KMS-11 (cell line): ENCODE results near the gene GPR146.
"Not testable (repeated sequence)": the region's sequence is repeated elsewhere in the genome, so short reads cannot be mapped to it uniquely, and the experiment has no call there.

Experiments used
- H2AFZ ChIP-seq: fragments of 200-600 bp; sonication (generic); 2 replicates; pipeline ENCODE4 v1.6.1; 2016; ENCODE audit warnings: antibody characterized with exemption, mixed run types, low read depth
- H3K27ac ChIP-seq: fragments of 200-600 bp; sonication (generic); 2 replicates; pipeline ENCODE4 v1.6.1; 2016; ENCODE audit warnings: mild to moderate bottlenecking, mixed run types
- H3K27me3 ChIP-seq: fragments of 200-600 bp; sonication (generic); 2 replicates; pipeline ENCODE4 v1.6.1; 2017; ENCODE audit warnings: mild to moderate bottlenecking, low read depth, mixed run types, moderate library complexity; ENCODE audit not compliant: insufficient read depth
- H3K36me3 ChIP-seq: fragments of 200-600 bp; sonication (generic); 2 replicates; pipeline ENCODE4 v1.6.1; 2017; ENCODE audit warnings: mild to moderate bottlenecking, mixed run types; ENCODE audit not compliant: insufficient read depth
- H3K4me1 ChIP-seq: fragments of 200-600 bp; sonication (generic); 2 replicates; pipeline ENCODE4 v1.6.1; 2016; ENCODE audit warnings: mild to moderate bottlenecking, low read depth, mixed run types; ENCODE audit not compliant: poor library complexity, severe bottlenecking
- H3K4me2 ChIP-seq: fragments of 200-600 bp; sonication (generic); 2 replicates; pipeline ENCODE4 v1.7.0; 2016; ENCODE audit warnings: mild to moderate bottlenecking, mixed run types
- H3K4me3 ChIP-seq: fragments of 200-600 bp; sonication (generic); IDR thresholded peaks from 2 replicates; pipeline ENCODE4 v1.6.1; 2017; ENCODE audit warnings: low read depth, low read length, mixed read lengths; ENCODE audit not compliant: insufficient read depth
- H3K79me2 ChIP-seq: fragments of 200-600 bp; sonication (generic); 2 replicates; pipeline ENCODE4 v1.6.1; 2016; ENCODE audit warnings: low read depth, mixed run types; ENCODE audit not compliant: insufficient read depth
- H3K9ac ChIP-seq: fragments of 200-600 bp; sonication (generic); 2 replicates; pipeline ENCODE4 v1.6.1; 2016; ENCODE audit warnings: mild to moderate bottlenecking, mixed run types
- H4K20me1 ChIP-seq: fragments of 200-600 bp; sonication (generic); 2 replicates; pipeline ENCODE4 v1.6.1; 2016; ENCODE audit warnings: mild to moderate bottlenecking, mixed run types; ENCODE audit not compliant: insufficient read depth
- TF ChIP-seq, protein P1 (sequence below): fragments of 200-600 bp; sonication (generic); conservative IDR thresholded peaks from 2 replicates; pipeline ENCODE4 v1.6.1; 2017; ENCODE audit warnings: low read depth, mild to moderate bottlenecking, antibody characterized with exemption, low read length, moderate library complexity, mixed read lengths

The GPR146 gene

DNA sequence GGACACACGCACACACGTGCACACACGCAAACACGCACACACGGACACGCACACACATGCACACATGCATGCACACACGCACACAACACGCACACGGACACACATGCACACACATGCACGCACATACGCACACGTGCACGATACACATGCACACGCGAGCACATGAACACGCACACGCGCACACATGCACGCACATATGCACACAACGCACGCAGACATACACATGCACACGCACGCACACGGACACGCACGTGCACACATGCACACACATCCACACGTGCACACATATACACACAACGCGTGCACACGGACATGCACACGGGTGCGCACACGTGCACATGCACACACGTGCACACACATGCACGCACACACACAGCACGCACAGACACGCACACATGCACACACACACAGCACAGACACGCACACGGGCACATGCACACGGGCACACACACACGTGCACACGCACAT lies 26.2 kb downstream of the GPR146 start:
- no peak overlapping the region for H2AFZ ChIP-seq
- no peaks in the 10 kb centered on the region for H3K27me3 ChIP-seq
- no peak overlapping the region for H3K4me2 ChIP-seq
- H3K36me3 ChIP-seq, result no peaks in the 10 kb centered on the region
- H3K79me2 ChIP-seq, result no peaks in the 10 kb centered on the region
- H3K9ac ChIP-seq, result no peak overlapping the region
- no peaks in the 10 kb centered on the region for H3K4me1 ChIP-seq
- no peaks in the 10 kb centered on the region for H4K20me1 ChIP-seq
- TF ChIP-seq, protein P1, sequence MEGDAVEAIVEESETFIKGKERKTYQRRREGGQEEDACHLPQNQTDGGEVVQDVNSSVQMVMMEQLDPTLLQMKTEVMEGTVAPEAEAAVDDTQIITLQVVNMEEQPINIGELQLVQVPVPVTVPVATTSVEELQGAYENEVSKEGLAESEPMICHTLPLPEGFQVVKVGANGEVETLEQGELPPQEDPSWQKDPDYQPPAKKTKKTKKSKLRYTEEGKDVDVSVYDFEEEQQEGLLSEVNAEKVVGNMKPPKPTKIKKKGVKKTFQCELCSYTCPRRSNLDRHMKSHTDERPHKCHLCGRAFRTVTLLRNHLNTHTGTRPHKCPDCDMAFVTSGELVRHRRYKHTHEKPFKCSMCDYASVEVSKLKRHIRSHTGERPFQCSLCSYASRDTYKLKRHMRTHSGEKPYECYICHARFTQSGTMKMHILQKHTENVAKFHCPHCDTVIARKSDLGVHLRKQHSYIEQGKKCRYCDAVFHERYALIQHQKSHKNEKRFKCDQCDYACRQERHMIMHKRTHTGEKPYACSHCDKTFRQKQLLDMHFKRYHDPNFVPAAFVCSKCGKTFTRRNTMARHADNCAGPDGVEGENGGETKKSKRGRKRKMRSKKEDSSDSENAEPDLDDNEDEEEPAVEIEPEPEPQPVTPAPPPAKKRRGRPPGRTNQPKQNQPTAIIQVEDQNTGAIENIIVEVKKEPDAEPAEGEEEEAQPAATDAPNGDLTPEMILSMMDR, result no peak
- H3K27ac ChIP-seq, result no peak overlapping the region
- no peak overlapping the region for H3K4me3 ChIP-seq

DNA sequence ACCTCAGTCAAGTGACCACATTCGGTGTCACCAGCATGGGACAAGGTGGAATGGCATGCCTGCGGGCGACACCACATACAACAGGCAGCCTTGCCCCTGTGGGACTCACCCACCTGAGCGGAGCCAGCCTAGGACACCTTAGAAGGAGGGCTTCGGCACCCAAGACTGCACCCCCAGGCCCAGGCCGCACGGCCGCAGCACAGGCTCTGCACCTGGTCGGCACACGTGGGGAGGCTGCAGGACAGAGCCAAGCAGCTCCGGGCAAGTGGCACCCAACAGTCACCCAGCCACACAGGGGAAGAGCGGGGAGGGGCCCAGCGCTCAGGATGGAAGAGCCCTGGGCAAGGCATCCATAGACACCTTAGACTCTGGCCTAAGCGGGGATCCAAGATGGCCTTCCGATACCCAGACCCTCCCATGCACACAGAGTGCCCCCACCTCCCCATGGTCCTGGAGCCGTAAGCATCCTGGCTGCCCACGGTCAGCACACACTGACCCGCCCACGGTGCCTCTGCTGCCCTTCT lies 27.4 kb downstream of the GPR146 start:
- no peak overlapping the region for H3K9ac ChIP-seq
- H3K27me3 ChIP-seq, result no peaks in the 10 kb centered on the region
- H2AFZ ChIP-seq, result no peak overlapping the region
- no peak overlapping the region for H3K4me3 ChIP-seq
- H4K20me1 ChIP-seq, result no peaks in the 10 kb centered on the region
- no peak overlapping the region for H3K27ac ChIP-seq
- H3K79me2 ChIP-seq, result no peaks in the 10 kb centered on the region
- H3K4me1 ChIP-seq, result no peaks in the 10 kb centered on the region
- TF ChIP-seq, protein P1, result no peak
- no peak overlapping the region for H3K4me2 ChIP-seq
- no peaks in the 10 kb centered on the region for H3K36me3 ChIP-seq

DNA sequence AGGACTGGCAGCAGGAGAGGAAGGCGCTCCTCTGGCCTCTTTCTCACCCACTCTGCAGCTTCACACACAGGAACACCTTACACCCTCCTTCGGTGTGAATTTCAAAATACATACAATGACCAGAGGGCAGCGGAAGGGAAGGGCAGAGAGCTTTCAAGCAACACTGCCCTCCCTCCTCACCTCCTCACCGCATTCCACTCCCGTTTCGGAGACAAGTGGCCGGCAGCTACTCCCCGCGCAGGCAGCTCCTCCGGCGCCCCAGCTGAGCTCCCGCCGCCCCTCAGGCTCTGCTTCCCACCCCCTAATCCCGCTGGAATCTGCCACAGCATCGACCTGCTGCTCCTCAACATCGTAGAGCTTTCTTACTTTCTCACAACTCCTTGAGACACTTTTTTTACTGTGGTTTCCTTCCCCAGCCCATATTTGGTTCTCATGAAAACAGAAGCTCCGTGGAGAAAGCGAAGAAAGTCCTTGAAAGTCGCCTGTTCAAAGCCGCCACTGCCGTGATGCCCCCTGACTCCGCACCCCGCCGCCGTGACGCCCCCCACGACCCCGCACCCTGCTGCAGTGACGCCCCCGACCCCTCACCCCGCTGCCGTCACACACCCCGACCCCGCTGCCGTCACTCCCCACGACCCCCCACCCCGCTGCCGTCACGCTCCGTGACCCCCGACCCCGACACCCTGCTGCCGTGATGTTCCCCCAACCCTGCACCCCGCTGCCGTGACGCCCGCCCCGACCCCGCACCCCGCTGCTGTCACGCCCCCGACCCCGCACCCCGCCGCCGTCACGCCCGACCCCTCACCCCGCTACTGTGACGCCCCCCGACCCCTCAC lies 29.0 kb downstream of the GPR146 start:
- H3K4me1 ChIP-seq, result no peaks in the 10 kb centered on the region
- H3K27me3 ChIP-seq, result no peaks in the 10 kb centered on the region
- no peaks in the 10 kb centered on the region for H3K79me2 ChIP-seq
- no peaks in the 10 kb centered on the region for H3K36me3 ChIP-seq
- no peak overlapping the region for H3K27ac ChIP-seq
- no peak overlapping the region for H3K4me2 ChIP-seq
- TF ChIP-seq, protein P1, result no peak
- H3K9ac ChIP-seq, result no peak overlapping the region
- no peak overlapping the region for H3K4me3 ChIP-seq
- no peaks in the 10 kb centered on the region for H4K20me1 ChIP-seq
- no peak overlapping the region for H2AFZ ChIP-seq

DNA sequence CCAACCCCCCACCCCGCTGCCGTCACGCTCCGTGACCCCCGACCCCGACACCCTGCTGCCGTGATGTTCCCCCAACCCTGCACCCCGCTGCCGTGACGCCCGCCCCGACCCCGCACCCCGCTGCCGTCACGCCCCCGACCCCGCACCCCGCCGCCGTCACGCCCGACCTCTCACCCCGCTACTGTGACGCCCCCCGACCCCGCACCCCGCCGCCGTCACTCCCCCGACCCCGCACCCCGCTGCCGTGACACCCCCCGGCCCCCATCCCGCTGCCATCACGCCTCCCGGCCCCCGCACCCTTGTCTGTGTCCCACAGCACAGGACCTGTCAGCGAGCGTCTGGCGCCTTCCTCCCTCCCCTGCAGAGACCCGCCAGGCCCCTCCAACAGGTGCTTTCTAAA lies 29.7 kb downstream of the GPR146 start:
- H3K27me3 ChIP-seq, H3K36me3 ChIP-seq, H4K20me1 ChIP-seq, H3K79me2 ChIP-seq, H2AFZ ChIP-seq, H3K9ac ChIP-seq, H3K27ac ChIP-seq, H3K4me3 ChIP-seq, H3K4me1 ChIP-seq, H3K4me2 ChIP-seq: not testable (repeated sequence)
